OCI-LY1 (cell line): ENCODE data around the gene EIF4EBP3.
"Not testable (repeated sequence)": the region's sequence is repeated elsewhere in the genome, so short reads cannot be mapped to it uniquely, and the experiment has no call there.

Experiments used
- H2AFZ ChIP-seq: fragments of 200-600 bp; sonication (generic), shearing (Covaris generic); 2 replicates; pipeline ENCODE4 v1.6.0; 2014; ENCODE audit warnings: antibody characterized with exemption, mild to moderate bottlenecking, low read length
- H3F3A ChIP-seq: fragments of 200-600 bp; sonication (generic), shearing (Covaris generic); 2 replicates; pipeline ENCODE4 v1.6.0; 2014; ENCODE audit warnings: mild to moderate bottlenecking, antibody characterized with exemption, low read length, moderate library complexity; ENCODE audit not compliant: insufficient read depth
- H3K27ac ChIP-seq: fragments of 200-600 bp; sonication (generic); 2 replicates; pipeline ENCODE4 v1.5.1; 2014; ENCODE audit warnings: low read length, mixed run types, mild to moderate bottlenecking, low read depth; ENCODE audit not compliant: poor library complexity, severe bottlenecking
- H3K27me3 ChIP-seq: fragments of 200-600 bp; sonication (generic); 2 replicates; pipeline ENCODE4 v1.6.0; 2014; ENCODE audit warnings: antibody characterized with exemption, mild to moderate bottlenecking, low read length, moderate library complexity; ENCODE audit not compliant: insufficient read depth
- H3K36me3 ChIP-seq: fragments of 200-600 bp; sonication (generic); 2 replicates; pipeline ENCODE4 v1.6.1; 2014; ENCODE audit warnings: mild to moderate bottlenecking, antibody characterized with exemption, low read length, moderate library complexity, mixed read lengths; ENCODE audit not compliant: insufficient read depth
- H3K4me1 ChIP-seq: fragments of 200-600 bp; sonication (generic); 2 replicates; pipeline ENCODE4 v1.5.1; 2014; ENCODE audit warnings: mild to moderate bottlenecking, low read length, moderate library complexity; ENCODE audit not compliant: insufficient read depth, severe bottlenecking
- H3K4me2 ChIP-seq: fragments of 200-600 bp; sonication (generic), shearing (Covaris generic); 2 replicates; pipeline ENCODE4 v1.6.1; 2014; ENCODE audit warnings: low read length
- H3K4me3 ChIP-seq: fragments of 200-600 bp; sonication (generic); 2 replicates; pipeline ENCODE4 v1.5.1; 2014; ENCODE audit warnings: low read length, low read depth, mild to moderate bottlenecking, mixed read lengths; ENCODE audit not compliant: poor library complexity, severe bottlenecking
- H3K79me2 ChIP-seq: fragments of 200-600 bp; shearing (Covaris generic); 2 replicates; pipeline ENCODE4 v1.6.1; 2016; ENCODE audit warnings: mixed run types, low read length, mixed read lengths; ENCODE audit not compliant: insufficient read depth
- H3K9ac ChIP-seq: fragments of 200-600 bp; sonication (generic), shearing (Covaris generic); 2 replicates; pipeline ENCODE4 v1.6.1; 2014; ENCODE audit warnings: mild to moderate bottlenecking, low read length, mixed read lengths
- H3K9me2 ChIP-seq: fragments of 200-600 bp; sonication (generic), shearing (Covaris generic); 2 replicates; pipeline ENCODE4 v1.6.1; 2014; ENCODE audit warnings: low read depth, mild to moderate bottlenecking, low read length, mixed read lengths
- H3K9me3 ChIP-seq: fragments of 200-600 bp; shearing (Covaris generic); 2 replicates; pipeline ENCODE4 v1.6.1; 2014; ENCODE audit warnings: low read length, mixed read lengths
- H4K20me1 ChIP-seq: fragments of 200-600 bp; sonication (generic), shearing (Covaris generic); 2 replicates; pipeline ENCODE4 v1.6.0; 2016; ENCODE audit warnings: mild to moderate bottlenecking, low read length; ENCODE audit not compliant: insufficient read depth
- EZH2 ChIP-seq: fragments of 200-600 bp; sonication (generic), shearing (Covaris generic); IDR thresholded peaks from 2 replicates; pipeline ENCODE4 v1.8.0; 2017; ENCODE audit warnings: borderline replicate concordance, mixed run types, mild to moderate bottlenecking, antibody characterized with exemption, low read length, moderate library complexity, mixed read lengths
- TF ChIP-seq, protein P1 (sequence below): fragments of 200-600 bp; sonication (generic), shearing (Covaris generic); IDR thresholded peaks from 2 replicates; pipeline ENCODE4 v1.5.1; 2017; ENCODE audit warnings: mild to moderate bottlenecking, antibody characterized with exemption, low read length, moderate library complexity, mixed read lengths

The EIF4EBP3 gene

DNA sequence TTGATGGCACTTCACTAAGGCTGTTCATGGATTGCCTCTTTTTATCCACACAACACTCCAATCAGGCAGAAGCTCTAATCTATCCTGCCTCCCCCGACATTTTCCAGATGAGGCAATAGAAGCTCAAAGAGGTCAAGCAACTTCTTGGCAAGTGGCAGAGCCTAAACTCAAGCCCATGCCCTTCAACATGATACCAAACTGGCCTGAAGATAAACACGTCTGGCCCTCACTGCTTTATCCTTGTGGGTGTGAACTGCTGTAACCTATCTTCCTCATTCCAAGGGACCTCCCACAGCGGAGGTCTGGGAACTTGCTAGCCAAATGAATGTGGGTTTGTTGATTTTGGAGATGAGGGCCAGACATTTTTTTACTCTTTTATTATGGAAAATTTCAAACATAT lies 26.7 kb downstream of the EIF4EBP3 start:
- Histone ChIP-seq H3K9me3 (no peaks in the 10 kb centered on the region), H3K4me2 (no peak overlapping the region), H3K9me2 (no peaks in the 10 kb centered on the region), H3F3A (no peaks in the 10 kb centered on the region), H3K4me3 (no peak overlapping the region), H3K79me2 (no peaks in the 10 kb centered on the region), H2AFZ (no peak overlapping the region), H3K9ac (no peak overlapping the region), H3K4me1 (peaks cover under 1% of the 10 kb centered on the region), H3K36me3 (peaks cover 5% of the 10 kb centered on the region; the same call in 1 of the 2 replicates), H3K27ac (no peak overlapping the region), H3K27me3 (no peaks in the 10 kb centered on the region), H4K20me1 (no peaks in the 10 kb centered on the region)
- TF ChIP-seq EZH2, result no peak
- TF ChIP-seq, protein P1, sequence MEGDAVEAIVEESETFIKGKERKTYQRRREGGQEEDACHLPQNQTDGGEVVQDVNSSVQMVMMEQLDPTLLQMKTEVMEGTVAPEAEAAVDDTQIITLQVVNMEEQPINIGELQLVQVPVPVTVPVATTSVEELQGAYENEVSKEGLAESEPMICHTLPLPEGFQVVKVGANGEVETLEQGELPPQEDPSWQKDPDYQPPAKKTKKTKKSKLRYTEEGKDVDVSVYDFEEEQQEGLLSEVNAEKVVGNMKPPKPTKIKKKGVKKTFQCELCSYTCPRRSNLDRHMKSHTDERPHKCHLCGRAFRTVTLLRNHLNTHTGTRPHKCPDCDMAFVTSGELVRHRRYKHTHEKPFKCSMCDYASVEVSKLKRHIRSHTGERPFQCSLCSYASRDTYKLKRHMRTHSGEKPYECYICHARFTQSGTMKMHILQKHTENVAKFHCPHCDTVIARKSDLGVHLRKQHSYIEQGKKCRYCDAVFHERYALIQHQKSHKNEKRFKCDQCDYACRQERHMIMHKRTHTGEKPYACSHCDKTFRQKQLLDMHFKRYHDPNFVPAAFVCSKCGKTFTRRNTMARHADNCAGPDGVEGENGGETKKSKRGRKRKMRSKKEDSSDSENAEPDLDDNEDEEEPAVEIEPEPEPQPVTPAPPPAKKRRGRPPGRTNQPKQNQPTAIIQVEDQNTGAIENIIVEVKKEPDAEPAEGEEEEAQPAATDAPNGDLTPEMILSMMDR, result no peak

DNA sequence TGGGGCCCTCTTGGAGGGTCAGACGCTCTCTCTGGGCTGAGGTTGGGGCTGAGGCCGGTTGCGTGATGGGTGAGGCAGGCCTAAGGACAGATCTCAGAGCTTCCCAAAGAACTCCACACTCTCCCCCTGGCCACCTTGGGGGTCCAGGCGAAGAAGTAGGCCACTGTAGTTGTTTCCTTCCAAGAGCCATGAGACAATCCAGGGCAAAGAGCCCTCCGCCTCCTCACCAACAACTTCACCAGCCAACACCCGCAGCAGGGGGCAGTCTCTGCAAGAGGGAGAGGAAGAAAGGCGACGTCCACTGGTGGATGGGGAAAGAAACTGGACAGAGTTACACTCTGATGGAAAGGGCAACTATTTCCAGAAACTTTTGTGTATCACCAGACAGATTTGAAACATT lies 27.8 kb downstream of the EIF4EBP3 start:
- no peaks in the 10 kb centered on the region for H3F3A ChIP-seq
- H3K27ac ChIP-seq, result no peak overlapping the region
- no peak overlapping the region for H3K4me2 ChIP-seq
- H2AFZ ChIP-seq, result no peak overlapping the region
- TF ChIP-seq, protein P1, result peak; percentile 27; the same call in 1 of the 2 replicates
- no peak for TF ChIP-seq EZH2
- H3K9me2 ChIP-seq, result no peaks in the 10 kb centered on the region
- H3K36me3 ChIP-seq, result no peaks in the 10 kb centered on the region
- H3K4me1 ChIP-seq, result no peaks in the 10 kb centered on the region
- H3K79me2 ChIP-seq, result no peaks in the 10 kb centered on the region
- no peak overlapping the region for H3K4me3 ChIP-seq
- H3K27me3 ChIP-seq, result no peaks in the 10 kb centered on the region
- no peaks in the 10 kb centered on the region for H4K20me1 ChIP-seq
- no peak overlapping the region for H3K9ac ChIP-seq
- no peaks in the 10 kb centered on the region for H3K9me3 ChIP-seq

DNA sequence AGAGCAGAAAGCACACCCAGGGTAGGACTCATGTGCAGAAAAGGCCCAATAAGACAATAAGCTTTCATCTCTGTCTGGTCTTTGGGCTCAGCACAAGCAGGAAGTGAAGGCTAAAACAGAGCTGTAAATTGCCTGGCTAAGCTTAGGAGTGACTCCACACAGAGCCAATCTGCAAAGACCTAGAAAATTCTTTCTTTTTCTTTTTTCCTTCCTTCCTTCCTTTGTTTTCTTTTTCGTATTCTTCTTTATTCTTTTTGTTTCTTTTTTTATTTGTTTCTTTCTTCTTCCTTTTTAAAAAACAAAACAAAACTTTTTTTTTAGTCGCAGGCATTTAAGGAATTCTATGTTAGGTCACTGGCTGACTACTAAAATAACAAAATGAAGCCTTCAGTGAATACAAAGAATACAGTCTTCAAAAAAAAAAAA lies 29.3 kb downstream of the EIF4EBP3 start:
- Histone ChIP-seq H3K4me3 (no peak overlapping the region), H2AFZ (no peak overlapping the region), H3K9me3 (no peaks in the 10 kb centered on the region), H3K79me2 (no peaks in the 10 kb centered on the region), H3F3A (no peaks in the 10 kb centered on the region), H3K4me2 (no peak overlapping the region), H4K20me1 (no peaks in the 10 kb centered on the region), H3K27me3 (no peaks in the 10 kb centered on the region), H3K27ac (no peak overlapping the region), H3K4me1 (no peaks in the 10 kb centered on the region), H3K36me3 (no peaks in the 10 kb centered on the region), H3K9ac (no peak overlapping the region), H3K9me2 (no peaks in the 10 kb centered on the region)
- no peak for TF ChIP-seq EZH2
- TF ChIP-seq, protein P1, result no peak

DNA sequence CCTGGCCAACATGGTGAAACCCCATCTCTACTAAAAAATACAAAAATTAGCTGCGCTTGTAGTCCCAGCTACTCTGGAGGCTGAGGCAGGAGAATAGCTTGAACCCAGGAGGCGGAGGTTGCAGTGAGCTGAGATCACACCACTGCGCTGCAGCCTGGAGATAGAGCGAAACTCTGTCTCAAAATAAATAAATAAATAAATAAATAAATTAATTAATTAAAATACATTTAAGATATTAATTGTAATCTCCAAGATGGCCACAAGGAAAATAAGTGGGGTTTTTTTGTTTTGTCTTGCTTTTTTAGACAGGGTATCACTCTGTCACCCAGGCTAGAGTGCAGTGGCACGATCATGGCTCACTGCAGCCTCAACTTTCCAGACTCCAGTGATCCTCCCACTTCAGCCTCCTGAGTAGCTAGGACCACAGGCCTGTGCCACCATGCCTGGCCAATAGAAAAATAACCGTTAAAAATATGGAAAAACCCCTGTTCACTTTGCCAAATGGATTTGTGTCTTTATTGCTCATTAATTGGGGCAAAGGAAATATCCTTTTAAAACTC lies 31.8 kb downstream of the EIF4EBP3 start:
- H3K27me3 ChIP-seq, H3K4me2 ChIP-seq: not testable (repeated sequence)

More for the DNA sequence above, 31.8 kb downstream of the EIF4EBP3 start:
- H3K9ac ChIP-seq, H3K36me3 ChIP-seq, H3K27ac ChIP-seq, H3K9me3 ChIP-seq, H3K9me2 ChIP-seq, H3K79me2 ChIP-seq, H4K20me1 ChIP-seq, H3F3A ChIP-seq, H3K4me1 ChIP-seq, H3K4me3 ChIP-seq, H2AFZ ChIP-seq: not testable (repeated sequence)
